ENCODE data around the gene NUDT8. TPM values are rescaled to one million over a fixed set of nuclear protein-coding genes. Genes with fewer than 3 reads are reported as not detected.
"Not testable (repeated sequence)": the region's sequence is repeated elsewhere in the genome, so short reads cannot be mapped to it uniquely, and the experiment has no call there.

NUDT8 gene
- total RNA-seq, 1 donor from 2014 or later: 3.0 TPM

- H3K4me3 ChIP-seq (ENCODE audit: insufficient read depth, low read depth, low read length): no peak overlapping the region
- TF ChIP-seq CTCF (IDR thresholded peaks at IDR 0.05; ENCODE audit: insufficient read depth, low read depth, low read length): no peak
- no peak for TF ChIP-seq EZH2 (IDR thresholded peaks at IDR 0.05; ENCODE audit: insufficient read depth, low read length)
- no peaks in the 10 kb centered on the region for H3K4me1 Mint-ChIP-seq (ENCODE audit: low read depth, unreplicated experiment)
- H3K27me3 Mint-ChIP-seq (ENCODE audit: low read depth, unreplicated experiment): peaks cover 2% of the 10 kb centered on the region
- H3K4me1 ChIP-seq (ENCODE audit: insufficient read depth, low read length): no peaks in the 10 kb centered on the region
- no peak overlapping the region for H3K4me2 ChIP-seq (ENCODE audit: low read length)
- H3K27ac Mint-ChIP-seq (ENCODE audit: unreplicated experiment): no peak overlapping the region
- H3K9me3 Mint-ChIP-seq (ENCODE audit: unreplicated experiment): no peaks in the 10 kb centered on the region
- H4K20me1 ChIP-seq (ENCODE audit: insufficient read depth, low read length): peaks cover 2% of the 10 kb centered on the region
- no peak overlapping the region for H3K27ac ChIP-seq (ENCODE audit: low read depth, low read length)
- H3K36me3 ChIP-seq (ENCODE audit: insufficient read depth, low read length): peaks cover 2% of the 10 kb centered on the region
- no peak overlapping the region for H3K9ac ChIP-seq (ENCODE audit: low read length)
- no peaks in the 10 kb centered on the region for H3K27me3 ChIP-seq (ENCODE audit: insufficient read depth, low read length)
- no peak overlapping the region for H3K4me3 Mint-ChIP-seq (ENCODE audit: unreplicated experiment)
- DNase-seq (ENCODE audit: low read depth): no peak
- H3K36me3 Mint-ChIP-seq (ENCODE audit: low read depth, unreplicated experiment): peaks cover 6% of the 10 kb centered on the region
- H3K79me2 ChIP-seq (ENCODE audit: insufficient read depth, low read length): no peaks in the 10 kb centered on the region
- FAIRE-seq: no peak
- no peak overlapping the region for H2AFZ ChIP-seq (ENCODE audit: low read depth, low read length)
- H3K9me3 ChIP-seq (ENCODE audit: insufficient read depth, low read depth, low read length): no peaks in the 10 kb centered on the region
Measured at GRCh38 chr11:67592880-67593564, 36.7 kb downstream of the NUDT8 start.

GRCh38 chr11:67588899-67589415 is 40.8 kb downstream of the NUDT8 start:
- H3K36me3 Mint-ChIP-seq (ENCODE audit: low read depth, unreplicated experiment): peaks cover 32% of the 10 kb centered on the region
- H3K27ac ChIP-seq (ENCODE audit: low read depth, low read length); FAIRE-seq; H3K27ac Mint-ChIP-seq (ENCODE audit: unreplicated experiment); DNase-seq (ENCODE audit: low read depth); H3K9me3 ChIP-seq (ENCODE audit: insufficient read depth, low read depth, low read length); H3K4me3 ChIP-seq (ENCODE audit: insufficient read depth, low read depth, low read length); H3K9ac ChIP-seq (ENCODE audit: low read length); H3K27me3 ChIP-seq (ENCODE audit: insufficient read depth, low read length); H2AFZ ChIP-seq (ENCODE audit: low read depth, low read length); H3K4me3 Mint-ChIP-seq (ENCODE audit: unreplicated experiment); H3K36me3 ChIP-seq (ENCODE audit: insufficient read depth, low read length); H3K9me3 Mint-ChIP-seq (ENCODE audit: unreplicated experiment); H3K27me3 Mint-ChIP-seq (ENCODE audit: low read depth, unreplicated experiment); H3K4me2 ChIP-seq (ENCODE audit: low read length): not testable (repeated sequence)
- Histone ChIP-seq H4K20me1 (ENCODE audit: insufficient read depth, low read length) (peaks cover 39% of the 10 kb centered on the region), H3K4me1 (ENCODE audit: insufficient read depth, low read length) (peaks cover 13% of the 10 kb centered on the region), H3K79me2 (ENCODE audit: insufficient read depth, low read length) (peaks cover 27% of the 10 kb centered on the region)
- peaks cover 23% of the 10 kb centered on the region for H3K4me1 Mint-ChIP-seq (ENCODE audit: low read depth, unreplicated experiment)

DNA sequence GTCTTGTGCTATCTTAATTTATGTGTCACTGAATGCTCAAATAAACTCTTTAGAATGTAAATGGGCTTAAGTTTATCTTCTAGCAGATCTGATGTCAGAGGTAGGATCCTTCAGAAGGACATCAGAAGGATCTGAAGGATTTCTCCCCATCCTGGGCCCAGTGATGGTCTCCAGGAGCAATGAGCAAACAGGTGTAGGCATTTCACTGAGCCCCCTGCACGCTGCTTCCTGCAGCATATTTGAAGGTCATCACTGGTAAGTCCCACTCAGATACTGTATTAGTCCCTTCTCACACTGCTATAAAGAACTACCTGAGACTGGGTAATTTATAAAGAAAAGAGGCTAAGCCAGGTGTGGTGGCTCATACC is 41.6 kb downstream of the NUDT8 start:
- peaks cover 34% of the 10 kb centered on the region for H3K79me2 ChIP-seq (ENCODE audit: insufficient read depth, low read length)
- no peak for FAIRE-seq
- H3K36me3 ChIP-seq (ENCODE audit: insufficient read depth, low read length): peaks cover 8% of the 10 kb centered on the region
- H3K4me3 ChIP-seq (ENCODE audit: insufficient read depth, low read depth, low read length): no peak overlapping the region
- H3K9me3 Mint-ChIP-seq (ENCODE audit: unreplicated experiment): no peaks in the 10 kb centered on the region
- H3K27me3 Mint-ChIP-seq (ENCODE audit: low read depth, unreplicated experiment): no peaks in the 10 kb centered on the region
- no peak overlapping the region for H3K27ac ChIP-seq (ENCODE audit: low read depth, low read length)
- no peak overlapping the region for H3K27ac Mint-ChIP-seq (ENCODE audit: unreplicated experiment)
- no peak for DNase-seq (ENCODE audit: low read depth)
- H2AFZ ChIP-seq (ENCODE audit: low read depth, low read length): no peak overlapping the region
- H3K36me3 Mint-ChIP-seq (ENCODE audit: low read depth, unreplicated experiment): peaks cover 32% of the 10 kb centered on the region
- H3K4me1 Mint-ChIP-seq (ENCODE audit: low read depth, unreplicated experiment): peaks cover 23% of the 10 kb centered on the region
- H3K9ac ChIP-seq (ENCODE audit: low read length): no peak overlapping the region
- no peaks in the 10 kb centered on the region for H3K27me3 ChIP-seq (ENCODE audit: insufficient read depth, low read length)
- H3K4me3 Mint-ChIP-seq (ENCODE audit: unreplicated experiment): peak overlapping the region; percentile 23
- no peaks in the 10 kb centered on the region for H3K9me3 ChIP-seq (ENCODE audit: insufficient read depth, low read depth, low read length)
- peaks cover 39% of the 10 kb centered on the region for H4K20me1 ChIP-seq (ENCODE audit: insufficient read depth, low read length)
- no peak for TF ChIP-seq CTCF (IDR thresholded peaks at IDR 0.05; ENCODE audit: insufficient read depth, low read depth, low read length)
- no peak for TF ChIP-seq EZH2 (IDR thresholded peaks at IDR 0.05; ENCODE audit: insufficient read depth, low read length)
- no peak overlapping the region for H3K4me2 ChIP-seq (ENCODE audit: low read length)
- H3K4me1 ChIP-seq (ENCODE audit: insufficient read depth, low read length): peaks cover 13% of the 10 kb centered on the region

All from astrocyte (in vitro differentiated cells and primary cell).